Transverse colon (tissue), 3 donors: ENCODE data around the gene MYO9A.

Experiments used
- EP300 ChIP-seq: sonication (generic); formaldehyde crosslinking; IDR thresholded peaks from one replicate; pipeline ENCODE4 v1.6.1; 2017; ENCODE audit warnings: antibody characterized with exemption, low read depth
- POLR2A ChIP-seq: fragments of 450-650 bp; IDR thresholded peaks from one replicate; pipeline ENCODE4 v1.6.1; 2016; ENCODE audit warnings: antibody characterized with exemption, mild to moderate bottlenecking, moderate library complexity
- POLR2AphosphoS5 ChIP-seq, 3 donors: sonication (generic); formaldehyde crosslinking; IDR thresholded peaks; one replicate each; pipeline ENCODE4 v1.6.1; 2016; ENCODE audit warnings: antibody characterized with exemption in 3 of 3

DNA sequence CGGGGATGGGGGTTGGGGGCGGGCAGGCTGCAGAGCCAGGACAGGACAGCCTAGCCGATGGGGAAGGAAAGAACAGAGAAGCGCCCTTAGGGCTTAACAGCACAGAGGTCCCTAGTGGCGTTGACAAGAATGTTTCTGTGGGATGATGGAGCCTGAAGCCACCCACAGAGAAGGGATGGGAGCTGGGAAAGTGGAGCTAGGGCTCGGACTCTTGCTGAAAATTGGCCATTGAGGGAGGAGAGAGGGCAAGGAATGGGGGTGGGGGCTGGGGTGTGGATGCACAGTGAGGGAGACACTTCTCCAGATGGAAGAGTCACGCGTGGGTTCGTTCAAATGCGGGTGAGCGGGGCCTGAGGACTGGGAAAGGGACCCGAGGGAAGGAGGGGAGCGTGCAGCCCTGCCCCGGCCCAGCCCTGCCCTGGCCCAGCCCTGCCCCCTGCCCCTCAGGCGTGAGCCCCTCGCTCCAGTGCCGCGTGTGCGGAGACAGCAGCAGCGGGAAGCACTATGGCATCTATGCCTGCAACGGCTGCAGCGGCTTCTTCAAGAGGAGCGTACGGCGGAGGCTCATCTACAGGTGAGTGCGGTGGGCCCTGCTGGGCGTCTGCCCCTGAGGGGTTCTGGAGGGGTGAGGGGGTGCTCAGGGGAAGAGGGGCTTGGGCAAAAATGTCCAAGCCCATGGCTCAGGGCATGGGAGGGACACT is 306.8 kb downstream of the MYO9A start:
- TF ChIP-seq POLR2AphosphoS5 (IDR thresholded peaks at IDR 0.05) (no peak), EP300 (no peak), POLR2A (no peak)
